HG03066 (cell line): ENCODE data around the gene EDEM3.
"Not testable (repeated sequence)": the region's sequence is repeated elsewhere in the genome, so short reads cannot be mapped to it uniquely, and the experiment has no call there.

Experiments used
- ATAC-seq: cut with Tn5 transposase; IDR thresholded peaks from one replicate; pipeline ENCODE4 v1.9.1; 2021; ENCODE audit warnings: low read depth; ENCODE audit not compliant: unreplicated experiment

The EDEM3 gene

GRCh38 chr1:184754476-184755225 is at the start of gene EDEM3:
Gene EDEM3, minus strand, starts transcription at chr1:184754858. Its CDS starts 212 bp downstream, at chr1:184754646.
- ATAC-seq, result peak; percentile 91

DNA sequence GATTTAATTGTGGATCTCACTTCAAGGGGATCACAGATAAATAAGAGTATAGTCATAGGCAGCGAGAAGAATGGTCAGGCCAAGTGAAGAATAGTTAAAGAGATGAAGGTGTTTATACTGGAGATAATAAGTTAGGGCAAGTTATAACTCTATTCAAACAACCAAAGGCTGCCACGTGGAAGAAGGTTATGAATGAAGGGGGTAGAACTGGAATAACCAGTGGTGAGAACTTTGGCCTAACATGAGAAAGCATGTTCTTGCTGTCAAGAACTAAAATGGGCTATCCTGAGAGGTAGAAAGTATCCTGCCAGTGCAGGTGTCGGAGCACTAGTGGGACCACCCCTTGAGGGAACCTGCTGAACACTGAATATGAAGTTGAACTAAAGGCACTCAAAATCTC is 49.6 kb upstream of the EDEM3 start:
- ATAC-seq, result no peak

GRCh38 chr1:184803180-184803492 is 48.5 kb upstream of the EDEM3 start:
- ATAC-seq, result no peak

GRCh38 chr1:184802354-184803179 is 47.9 kb upstream of the EDEM3 start:
- ATAC-seq, result no peak

GRCh38 chr1:184801503-184801902 is 46.8 kb upstream of the EDEM3 start:
- no peak for ATAC-seq

GRCh38 chr1:184800876-184801275 is 46.2 kb upstream of the EDEM3 start:
- ATAC-seq, result no peak

DNA sequence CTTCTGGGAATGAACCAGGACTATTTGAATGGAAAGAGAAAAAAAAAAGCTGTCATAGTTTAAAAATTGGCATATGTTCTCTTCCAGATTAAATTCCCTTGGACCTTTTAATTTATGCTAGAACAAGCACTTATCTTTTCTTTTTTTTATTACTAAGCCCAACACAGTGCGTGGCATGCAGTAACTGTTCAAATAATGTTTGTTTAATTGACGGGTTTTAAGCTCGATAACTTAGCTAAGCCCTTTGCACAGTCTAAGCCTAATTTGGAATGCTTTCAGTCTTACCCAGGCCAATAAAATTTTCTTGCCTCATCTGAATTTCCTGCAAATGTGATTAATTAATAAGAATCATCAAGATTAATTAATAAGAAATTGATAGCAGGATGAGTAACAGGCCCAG is 39.3 kb upstream of the EDEM3 start:
- no peak for ATAC-seq

GRCh38 chr1:184792450-184792969 is 37.9 kb upstream of the EDEM3 start:
- no peak for ATAC-seq

- ATAC-seq, result no peak
These were observed 36.9 kb upstream of the EDEM3 start for GRCh38 chr1:184791550-184791900.

- no peak for ATAC-seq
These were observed 36.2 kb upstream of the EDEM3 start for GRCh38 chr1:184790642-184791549.

GRCh38 chr1:184789884-184790283 is 35.2 kb upstream of the EDEM3 start:
- no peak for ATAC-seq

DNA sequence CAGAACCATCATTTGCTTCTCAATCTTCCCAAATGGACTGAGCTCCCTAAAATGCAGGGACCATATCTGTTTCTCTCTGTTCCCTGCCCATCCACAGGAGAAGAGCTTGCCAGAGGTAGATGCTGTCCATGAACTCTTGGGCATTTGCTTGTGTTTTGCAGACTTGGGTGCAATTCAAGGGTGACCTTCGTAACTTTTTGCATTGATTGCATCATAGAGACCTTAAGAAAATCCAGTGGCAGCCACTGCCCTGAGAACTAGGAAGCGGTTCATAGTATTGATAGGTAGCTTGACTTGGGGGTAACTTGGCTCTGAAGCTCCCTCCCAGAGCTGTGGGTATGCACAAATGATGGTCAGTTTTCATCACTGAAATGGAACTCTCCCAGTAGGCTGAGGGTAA is 34.3 kb upstream of the EDEM3 start:
- ATAC-seq, result no peak

- ATAC-seq, result no peak
These were observed 30.9 kb upstream of the EDEM3 start for GRCh38 chr1:184785529-184785928.

GRCh38 chr1:184783723-184784122 is 29.1 kb upstream of the EDEM3 start:
- not testable (repeated sequence) for ATAC-seq

GRCh38 chr1:184781941-184782340 is 27.3 kb upstream of the EDEM3 start:
- ATAC-seq, result no peak

- ATAC-seq, result no peak
These were observed 21.2 kb upstream of the EDEM3 start for GRCh38 chr1:184775885-184776284.

DNA sequence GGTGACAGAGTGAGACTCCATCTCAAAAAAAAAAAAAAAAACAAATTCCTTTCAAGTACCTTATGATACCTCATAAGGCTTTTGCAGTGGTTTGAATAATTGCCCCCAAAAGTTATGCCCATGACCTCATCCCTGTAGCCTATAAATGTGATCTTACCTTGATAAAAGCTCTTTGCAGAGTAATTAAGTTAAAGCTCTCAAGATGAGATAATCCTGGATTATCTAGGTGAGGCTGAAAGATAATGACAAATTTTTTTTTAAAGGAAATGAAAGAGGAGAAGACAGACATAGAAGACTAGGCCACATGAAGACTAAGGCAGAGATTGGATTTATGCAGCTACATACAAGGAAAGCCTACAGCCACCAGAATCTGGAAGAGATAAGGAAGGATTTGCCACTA is 20.7 kb upstream of the EDEM3 start:
- ATAC-seq, result no peak

- no peak for ATAC-seq
These were observed 19.2 kb upstream of the EDEM3 start for GRCh38 chr1:184773762-184774320.

- no peak for ATAC-seq
These were observed 16.6 kb upstream of the EDEM3 start for GRCh38 chr1:184771190-184771691.
